Kidney (tissue), 14 donors: ENCODE measurements around the gene SPHK1. TPM values are rescaled to one million over a fixed set of nuclear protein-coding genes. Genes with fewer than 3 reads are reported as not detected.
"Not testable (repeated sequence)": the region's sequence is repeated elsewhere in the genome, so short reads cannot be mapped to it uniquely, and the experiment has no call there.

Experiments used
- DNase-seq, 5 donors: peaks; one replicate each; pipeline ENCODE4 v3.0.0-alpha.2; 2013 to 2020
- FAIRE-seq: peaks from 2 replicates; lab custom pipeline; 2012; peaks lifted over from hg19 to GRCh38; lab: Jason Lieb, UNC
- H3K27ac ChIP-seq, 2 donors: one replicate each; pipeline ENCODE4 v1.7.0; 2013; ENCODE audit warnings: low read depth in 2 of 2, low read length in 2 of 2, inconsistent platforms in 1 of 2
- H3K27me3 ChIP-seq: one replicate; pipeline ENCODE4 v1.7.1; 2013; ENCODE audit warnings: low read length, inconsistent platforms; ENCODE audit not compliant: control insufficient read depth, insufficient read depth
- H3K36me3 ChIP-seq, 3 donors: one replicate each; pipeline versions ENCODE4 v1.7.0 to v1.7.1; 2013; ENCODE audit warnings: low read length in 3 of 3, control low read depth in 1 of 3, inconsistent platforms in 1 of 3; ENCODE audit not compliant: insufficient read depth in 3 of 3, control insufficient read depth in 2 of 3
- H3K4me1 ChIP-seq, 3 donors: one replicate each; pipeline versions ENCODE4 v1.7.0 to v1.7.1; 2013; ENCODE audit warnings: low read length in 3 of 3, inconsistent platforms in 1 of 3, low read depth in 1 of 3; ENCODE audit not compliant: control insufficient read depth in 2 of 3, insufficient read depth in 2 of 3
- H3K4me3 ChIP-seq, 3 donors: one replicate each; pipeline versions ENCODE4 v1.7.0 to v1.8.1; 2013; ENCODE audit warnings: low read length in 3 of 3, control low read depth in 1 of 3, inconsistent platforms in 1 of 3
- H3K9ac ChIP-seq, 3 donors: one replicate each; pipeline versions ENCODE4 v1.7.0 to v1.7.1; 2013; ENCODE audit warnings: low read length in 3 of 3, control low read depth in 1 of 3, inconsistent platforms in 1 of 3
- H3K9me3 ChIP-seq, 3 donors: one replicate each; pipeline versions ENCODE4 v1.7.0 to v1.7.1; 2013; ENCODE audit warnings: low read length in 3 of 3, control low read depth in 1 of 3, inconsistent platforms in 1 of 3; ENCODE audit not compliant: control insufficient read depth in 2 of 3, insufficient read depth in 1 of 3
- CTCF ChIP-seq: IDR thresholded peaks from 3 replicates; pipeline ENCODE4 v1.5.1; 2012; ENCODE audit warnings: mild to moderate bottlenecking, moderate library complexity, borderline replicate concordance; ENCODE audit not compliant: insufficient read depth; ENCODE audit errors: extremely low read depth
- intact Hi-C: fragments of 100-400 bp; cut with DNase I; formaldehyde crosslinking; loops from one replicate; pipeline ENCODE4 v1.11.1; 2022
- polyA plus RNA-seq: library from polyadenylated mRNA; stranded (reverse); fragments of 350-450 nt; fragmentation: Illumina TruSeq; extraction: RNeasy Lipid Tissue Mini Kit (QIAGEN cat#74804); gene quantifications from one replicate; pipeline ENCODE4 v1.2.3, GENCODE V29; 2014; ENCODE audit warnings: low read depth, low replicate concordance; ENCODE audit not compliant: insufficient read depth
- total RNA-seq: library from RNA; stranded (reverse); fragmentation: NEBNext Ultra II Directional; extraction: Animal tissue kit (Norgen Biotek cat#: 25700); gene quantifications from one replicate; pipeline ENCODE4 v1.2.1, GENCODE V29; 2021
- donor health status: control.
- donor health status: control.
- donor health status: control.
- donor health status: control.
- donor health status: control.
- donor health status: DM: yes; HTN: yes; CAD: no.
- donor health status: Normal renal cell carcinoma (clear cell type).

SPHK1 gene
- total and polyA plus RNA-seq, 2 donors from 2014 or later: 1.5 to 10.4 TPM

GRCh38 chr17:76356803-76357456 lies 27.5 kb upstream of the SPHK1 start:
- no peak overlapping the region for H3K9ac ChIP-seq
- no peaks in the 10 kb centered on the region for H3K36me3 ChIP-seq
- no peak for TF ChIP-seq CTCF
- no peak overlapping the region for H3K4me3 ChIP-seq
- no peak for FAIRE-seq
- no peaks in the 10 kb centered on the region for H3K9me3 ChIP-seq
- peaks cover 0 to 5% (median 0%) of the 10 kb centered on the region in 3 donors for H3K4me1 ChIP-seq
- H3K27me3 ChIP-seq: no peaks in the 10 kb centered on the region
- no peak overlapping the region for H3K27ac ChIP-seq
- intact Hi-C loops: no loop called here
- no peak for DNase-seq

- no peaks in the 10 kb centered on the region for H3K36me3 ChIP-seq
- no peaks in the 10 kb centered on the region for H3K27me3 ChIP-seq
- H3K4me3 ChIP-seq: no peak overlapping the region
- peaks cover 0 to 8% (median 0%) of the 10 kb centered on the region in 3 donors for H3K4me1 ChIP-seq
- H3K27ac ChIP-seq: no peak overlapping the region
- TF ChIP-seq CTCF: no peak
- intact Hi-C loops: no loop called here
- H3K9ac ChIP-seq: no peak overlapping the region
- H3K9me3 ChIP-seq: no peaks in the 10 kb centered on the region
- FAIRE-seq (no peak), DNase-seq (peak in 1 of 5 donors; percentile 29)
Measured at GRCh38 chr17:76357597-76358158, 26.7 kb upstream of the SPHK1 start.

- H3K4me3 ChIP-seq: no peak overlapping the region
- no peak overlapping the region for H3K27ac ChIP-seq
- intact Hi-C loops: no loop called here
- no peak for TF ChIP-seq CTCF
- no peaks in the 10 kb centered on the region for H3K27me3 ChIP-seq
- H3K36me3 ChIP-seq: no peaks in the 10 kb centered on the region
- H3K4me1 ChIP-seq: peaks cover 0 to 5% (median 0%) of the 10 kb centered on the region in 3 donors
- H3K9me3 ChIP-seq: no peaks in the 10 kb centered on the region
- DNase-seq: no peak
- no peak overlapping the region for H3K9ac ChIP-seq
- FAIRE-seq: no peak
Measured at GRCh38 chr17:76359375-76359774, 25.0 kb upstream of the SPHK1 start.

- intact Hi-C loops, FAIRE-seq, DNase-seq, H3K4me3 ChIP-seq, H3K4me1 ChIP-seq, H3K9me3 ChIP-seq, H3K27me3 ChIP-seq, H3K27ac ChIP-seq, H3K36me3 ChIP-seq, H3K9ac ChIP-seq: not testable (repeated sequence)
Measured at GRCh38 chr17:76359776-76360175, 24.6 kb upstream of the SPHK1 start.
